Lower lobe of right lung (tissue), 2 donors: ENCODE results near the gene SH3BP4. TPM values are rescaled to one million over a fixed set of nuclear protein-coding genes. Genes with fewer than 3 reads are reported as not detected.

Experiments
- ATAC-seq, 2 donors: fragments of 200-7000 bp; cut with Tn5 transposase; one replicate each; pipeline ENCODE4 v1.9.1; 2020 to 2022; ENCODE audit warnings: mild to moderate bottlenecking in 2 of 2, moderate library complexity in 2 of 2
- DNase-seq: peaks from one replicate; pipeline ENCODE4 v3.0.0-alpha.2; 2020
- H3K27ac ChIP-seq: fragments of 200-600 bp; one replicate; pipeline ENCODE4 v1.8.0; 2022
- H3K27me3 ChIP-seq: fragments of 200-600 bp; one replicate; pipeline ENCODE4 v1.8.0; 2022; ENCODE audit warnings: low read depth
- H3K36me3 ChIP-seq: fragments of 200-600 bp; one replicate; pipeline ENCODE4 v1.8.0; 2022; ENCODE audit warnings: mild to moderate bottlenecking
- H3K4me1 ChIP-seq: fragments of 200-600 bp; one replicate; pipeline ENCODE4 v1.8.0; 2022
- H3K4me3 ChIP-seq: fragments of 200-600 bp; one replicate; pipeline ENCODE4 v1.8.0; 2022; ENCODE audit warnings: mild to moderate bottlenecking
- H3K9me3 ChIP-seq: fragments of 200-600 bp; one replicate; pipeline ENCODE4 v1.8.0; 2022
- intact Hi-C: fragments of 100-400 bp; cut with DNase I; formaldehyde crosslinking; loops from one replicate; pipeline ENCODE4 v1.11.0; 2022
- total RNA-seq: library from RNA; stranded (reverse); fragmentation: NEBNext Ultra II Directional; extraction: Animal tissue kit (Norgen Biotek cat#: 25700); gene quantifications from one replicate; pipeline ENCODE4 v1.2.1, GENCODE V29; 2021
- TF ChIP-seq, protein P1 (sequence below): fragments of 200-600 bp; IDR thresholded peaks from one replicate; pipeline ENCODE4 v1.8.0; 2022; ENCODE audit warnings: antibody characterized with exemption, mild to moderate bottlenecking
- donor health status: DM: no; HTN: yes; CAD: no; lungs with severe emphysema.

SH3BP4 gene
- total RNA-seq, 1 donor from 2014 or later: 36.8 TPM

DNA sequence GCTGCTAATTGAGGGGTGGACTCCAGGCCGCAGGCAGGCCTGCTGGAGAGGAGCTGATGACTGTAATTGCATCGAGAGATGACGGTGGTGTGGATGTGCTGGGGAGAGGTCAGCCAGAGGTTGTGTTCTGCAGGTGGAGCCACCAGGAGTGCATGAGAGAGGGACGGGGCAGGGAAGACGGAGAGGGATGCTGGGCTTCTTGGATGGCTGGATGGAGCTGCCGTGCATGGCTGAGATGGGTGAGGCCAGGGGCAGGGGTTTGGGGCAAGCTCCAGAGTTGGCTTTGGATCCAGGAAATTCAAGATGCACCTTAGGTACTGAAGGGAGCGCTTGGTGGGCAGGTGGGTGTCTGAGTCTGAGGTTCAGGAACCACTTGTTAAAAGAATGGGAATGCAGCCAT is 77.2 kb downstream of the SH3BP4 start:
- Histone ChIP-seq H3K36me3 (no peaks in the 10 kb centered on the region), H3K4me3 (no peak overlapping the region), H3K27ac (no peak overlapping the region), H3K4me1 (peaks cover 17% of the 10 kb centered on the region), H3K27me3 (no peaks in the 10 kb centered on the region), H3K9me3 (no peaks in the 10 kb centered on the region)
- no peak for DNase-seq
- TF ChIP-seq, protein P1, sequence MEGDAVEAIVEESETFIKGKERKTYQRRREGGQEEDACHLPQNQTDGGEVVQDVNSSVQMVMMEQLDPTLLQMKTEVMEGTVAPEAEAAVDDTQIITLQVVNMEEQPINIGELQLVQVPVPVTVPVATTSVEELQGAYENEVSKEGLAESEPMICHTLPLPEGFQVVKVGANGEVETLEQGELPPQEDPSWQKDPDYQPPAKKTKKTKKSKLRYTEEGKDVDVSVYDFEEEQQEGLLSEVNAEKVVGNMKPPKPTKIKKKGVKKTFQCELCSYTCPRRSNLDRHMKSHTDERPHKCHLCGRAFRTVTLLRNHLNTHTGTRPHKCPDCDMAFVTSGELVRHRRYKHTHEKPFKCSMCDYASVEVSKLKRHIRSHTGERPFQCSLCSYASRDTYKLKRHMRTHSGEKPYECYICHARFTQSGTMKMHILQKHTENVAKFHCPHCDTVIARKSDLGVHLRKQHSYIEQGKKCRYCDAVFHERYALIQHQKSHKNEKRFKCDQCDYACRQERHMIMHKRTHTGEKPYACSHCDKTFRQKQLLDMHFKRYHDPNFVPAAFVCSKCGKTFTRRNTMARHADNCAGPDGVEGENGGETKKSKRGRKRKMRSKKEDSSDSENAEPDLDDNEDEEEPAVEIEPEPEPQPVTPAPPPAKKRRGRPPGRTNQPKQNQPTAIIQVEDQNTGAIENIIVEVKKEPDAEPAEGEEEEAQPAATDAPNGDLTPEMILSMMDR: no peak
- intact Hi-C loops: no loop called here
- ATAC-seq: no peak

DNA sequence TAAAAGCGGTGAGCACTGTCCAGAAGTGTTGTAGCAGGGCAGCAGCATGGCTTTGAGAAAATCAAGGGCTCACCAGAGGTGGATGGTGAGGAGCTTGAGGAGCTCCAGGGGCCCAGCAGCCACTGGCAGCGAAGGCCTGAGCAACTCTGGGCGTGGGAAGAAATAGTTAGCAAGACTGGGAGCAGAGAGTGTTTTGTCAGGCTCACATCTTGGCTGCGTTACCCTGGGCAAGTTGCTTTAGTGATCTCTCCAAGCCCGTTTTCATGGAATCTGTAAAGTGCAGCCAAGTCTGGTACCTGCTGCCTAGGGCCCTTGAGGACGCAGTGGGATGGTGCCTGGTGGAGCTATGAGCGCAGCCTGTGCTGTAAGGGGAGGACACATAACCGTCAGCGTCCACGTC is 78.3 kb downstream of the SH3BP4 start:
- Histone ChIP-seq H3K27me3 (no peaks in the 10 kb centered on the region), H3K36me3 (peaks cover 5% of the 10 kb centered on the region), H3K9me3 (no peaks in the 10 kb centered on the region), H3K4me1 (peaks cover 17% of the 10 kb centered on the region), H3K27ac (no peak overlapping the region), H3K4me3 (no peak overlapping the region)
- DNase-seq (no peak), ATAC-seq (no peak)
- TF ChIP-seq, protein P1: no peak
- intact Hi-C loops: no loop called here

DNA sequence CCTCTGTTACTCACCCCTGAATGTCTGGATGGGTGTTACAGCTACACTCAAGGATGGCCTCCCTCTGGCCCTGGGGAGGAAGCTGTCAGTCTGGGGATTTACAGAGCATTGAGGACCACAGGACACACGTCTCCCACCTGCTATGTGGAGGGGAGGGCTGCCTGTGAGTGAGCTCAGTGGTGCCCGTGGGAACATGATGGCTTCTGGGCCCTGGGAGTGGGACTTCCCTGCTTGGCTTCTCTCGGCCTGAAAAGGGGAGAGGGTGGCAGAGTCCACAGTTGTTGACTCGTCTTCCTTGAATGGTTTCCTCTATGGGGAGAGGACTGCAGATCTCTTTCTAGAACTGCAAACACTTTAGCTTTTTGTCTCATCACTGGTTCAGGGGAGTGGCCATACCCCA is 79.1 kb downstream of the SH3BP4 start:
- intact Hi-C loops: no loop called here
- no peak for ATAC-seq
- no peak overlapping the region for H3K27ac ChIP-seq

DNA sequence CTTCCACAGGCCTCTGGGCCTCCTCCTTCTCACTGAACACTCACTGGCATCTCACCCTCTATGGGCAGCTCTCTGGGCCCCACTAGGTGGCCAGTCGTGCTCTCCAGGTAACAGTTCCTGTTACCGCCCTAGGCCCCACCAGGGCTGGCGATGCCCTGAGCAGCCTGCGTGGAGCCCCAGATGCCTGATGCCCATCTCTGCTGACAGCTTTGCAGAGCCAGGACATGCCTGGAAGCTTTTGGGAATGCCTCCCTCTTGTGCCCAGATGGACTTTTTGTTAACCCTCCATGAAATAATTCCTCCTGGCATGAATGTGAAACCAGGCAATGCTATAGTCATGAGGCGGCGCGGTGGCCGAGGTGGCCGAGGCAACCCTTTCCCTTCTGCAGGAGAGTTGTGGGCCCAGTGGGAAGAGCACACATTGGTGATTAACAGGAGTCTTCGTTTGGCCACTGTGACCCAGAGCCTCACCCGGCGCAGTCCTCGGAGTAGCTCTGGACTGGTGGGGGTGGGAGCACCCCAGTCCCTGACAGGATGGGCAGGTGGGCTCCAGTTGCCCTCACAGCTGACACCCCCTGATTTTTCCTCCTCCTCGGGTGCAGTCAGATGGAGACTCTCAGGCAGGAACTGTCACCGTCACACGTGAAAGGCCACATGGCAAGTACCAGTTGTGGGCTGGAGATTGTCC is 80.0 kb downstream of the SH3BP4 start:
- H3K27me3 ChIP-seq: no peaks in the 10 kb centered on the region
- H3K9me3 ChIP-seq: no peaks in the 10 kb centered on the region
- TF ChIP-seq, protein P1: no peak
- peaks cover 16% of the 10 kb centered on the region for H3K4me1 ChIP-seq
- no peak overlapping the region for H3K4me3 ChIP-seq
- no peak for DNase-seq
- ATAC-seq: no peak
- H3K27ac ChIP-seq: no peak overlapping the region
- peaks cover 12% of the 10 kb centered on the region for H3K36me3 ChIP-seq
- intact Hi-C loops: no loop called here

More for the DNA sequence above, 79.1 kb downstream of the SH3BP4 start:
- Histone ChIP-seq H3K36me3 (peaks cover 12% of the 10 kb centered on the region), H3K9me3 (no peaks in the 10 kb centered on the region), H3K4me3 (no peak overlapping the region), H3K4me1 (peaks cover 17% of the 10 kb centered on the region), H3K27me3 (no peaks in the 10 kb centered on the region)
- TF ChIP-seq, protein P1: no peak
- no peak for DNase-seq

DNA sequence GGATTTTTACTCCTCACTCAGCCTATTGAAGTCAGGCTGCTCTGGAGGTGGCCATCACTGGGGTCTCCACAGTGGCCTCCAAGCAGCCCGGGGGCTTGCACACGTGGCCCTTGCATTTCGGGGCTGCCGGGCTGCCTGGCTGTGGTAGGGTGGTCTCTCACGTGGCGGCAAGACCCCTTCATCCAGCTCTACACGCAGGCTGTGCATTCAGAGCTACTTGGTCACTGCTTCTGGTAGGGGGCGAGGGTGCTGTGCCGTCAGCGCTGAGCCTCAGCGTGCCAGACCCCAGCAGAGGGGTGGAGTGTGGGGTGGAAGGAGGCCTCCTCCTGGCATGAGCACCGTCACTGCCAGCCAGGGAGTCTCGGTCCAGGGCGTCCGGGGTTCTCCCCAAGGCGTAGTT is 80.6 kb downstream of the SH3BP4 start:
- Histone ChIP-seq H3K4me3 (no peak overlapping the region), H3K36me3 (peaks cover 12% of the 10 kb centered on the region), H3K4me1 (peaks cover 9% of the 10 kb centered on the region), H3K27ac (no peak overlapping the region), H3K9me3 (no peaks in the 10 kb centered on the region), H3K27me3 (no peaks in the 10 kb centered on the region)
- intact Hi-C loops: no loop called here
- TF ChIP-seq, protein P1: no peak
- ATAC-seq (no peak), DNase-seq (no peak)
